ENCODE measurements around the gene TK2. TPM values are rescaled to one million over a fixed set of nuclear protein-coding genes. Genes with fewer than 3 reads are reported as not detected.

TK2 gene
- total and polyA plus RNA-seq, 9 of the 15 experiments (the other 6 are each of a cell fraction or from before 2014, with no cell fraction given) = 1.1 to 10.2 (median 5.3) TPM

- TF ChIP-seq MECOM (CRISPR knock-in tag; IDR thresholded peaks at IDR 0.05) (no peak), PCBP2 (IDR thresholded peaks at IDR 0.05; ENCODE audit: low read depth, low read length, poor library complexity, severe bottlenecking) (no peak), HNRNPL (IDR thresholded peaks at IDR 0.05; ENCODE audit: low read depth, low read length) (no peak), ZNF12 (CRISPR knock-in tag; IDR thresholded peaks at IDR 0.05) (no peak), SNIP1 (IDR thresholded peaks at IDR 0.05; ENCODE audit: low read depth) (no peak), ZNF584 (CRISPR knock-in tag; IDR thresholded peaks at IDR 0.05; ENCODE audit: low read depth) (no peak), GTF2F1 (IDR thresholded peaks at IDR 0.05; ENCODE audit: low read depth, low read length) (no peak), MAZ (CRISPR knock-in tag; conservative IDR thresholded peaks at IDR 0.05 in 1 of 2, IDR thresholded peaks at IDR 0.05 in 1 of 2) (no peak), PRPF4 (IDR thresholded peaks at IDR 0.05; ENCODE audit: insufficient read depth, low read depth, low read length, poor library complexity, severe bottlenecking) (no peak), PATZ1 (CRISPR knock-in tag; IDR thresholded peaks at IDR 0.05; ENCODE audit: borderline replicate concordance) (no peak)
- TF ChIP-seq, protein P1, sequence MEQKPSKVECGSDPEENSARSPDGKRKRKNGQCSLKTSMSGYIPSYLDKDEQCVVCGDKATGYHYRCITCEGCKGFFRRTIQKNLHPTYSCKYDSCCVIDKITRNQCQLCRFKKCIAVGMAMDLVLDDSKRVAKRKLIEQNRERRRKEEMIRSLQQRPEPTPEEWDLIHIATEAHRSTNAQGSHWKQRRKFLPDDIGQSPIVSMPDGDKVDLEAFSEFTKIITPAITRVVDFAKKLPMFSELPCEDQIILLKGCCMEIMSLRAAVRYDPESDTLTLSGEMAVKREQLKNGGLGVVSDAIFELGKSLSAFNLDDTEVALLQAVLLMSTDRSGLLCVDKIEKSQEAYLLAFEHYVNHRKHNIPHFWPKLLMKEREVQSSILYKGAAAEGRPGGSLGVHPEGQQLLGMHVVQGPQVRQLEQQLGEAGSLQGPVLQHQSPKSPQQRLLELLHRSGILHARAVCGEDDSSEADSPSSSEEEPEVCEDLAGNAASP (IDR thresholded peaks at IDR 0.05) = no peak
- TF ChIP-seq, protein P2, sequence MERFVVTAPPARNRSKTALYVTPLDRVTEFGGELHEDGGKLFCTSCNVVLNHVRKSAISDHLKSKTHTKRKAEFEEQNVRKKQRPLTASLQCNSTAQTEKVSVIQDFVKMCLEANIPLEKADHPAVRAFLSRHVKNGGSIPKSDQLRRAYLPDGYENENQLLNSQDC (CRISPR knock-in tag; IDR thresholded peaks at IDR 0.05) = no peak
These were observed 26.4 kb upstream of the TK2 start (continued) for GRCh38 chr16:66576296-66576695.
